Liver (tissue), 9 donors: ENCODE data around the gene OR4C6. TPM values are rescaled to one million over a fixed set of nuclear protein-coding genes. Genes with fewer than 3 reads are reported as not detected.

Experiments
- DNase-seq: peaks from one replicate; pipeline ENCODE4 v3.0.0-alpha.2; 2017; ENCODE audit warnings: low spot score
- H3K27ac ChIP-seq, 2 donors: one replicate each; pipeline ENCODE4 v1.7.0; 2013; ENCODE audit warnings: inconsistent platforms in 2 of 2, low read length in 2 of 2, control low read depth in 1 of 2, low read depth in 1 of 2, mild to moderate bottlenecking in 1 of 2
- H3K27me3 ChIP-seq, 4 donors: one replicate each; pipeline versions ENCODE4 v1.6.1 to v1.7.0; 2013; ENCODE audit warnings: low read length in 3 of 4, inconsistent platforms in 1 of 4, mild to moderate bottlenecking in 1 of 4, moderate library complexity in 1 of 4; ENCODE audit not compliant: control insufficient read depth in 4 of 4, insufficient read depth in 4 of 4
- H3K36me3 ChIP-seq, 4 donors: one replicate each; pipeline versions ENCODE4 v1.6.1 to v1.7.0; 2013; ENCODE audit warnings: low read length in 3 of 4, mild to moderate bottlenecking in 3 of 4, low read depth in 1 of 4, moderate library complexity in 1 of 4; ENCODE audit not compliant: control insufficient read depth in 4 of 4, insufficient read depth in 3 of 4
- H3K4me1 ChIP-seq, 4 donors: one replicate each; pipeline versions ENCODE4 v1.6.1 to v1.7.0; 2013; ENCODE audit warnings: low read length in 3 of 4, mild to moderate bottlenecking in 3 of 4, moderate library complexity in 1 of 4; ENCODE audit not compliant: control insufficient read depth in 4 of 4, insufficient read depth in 4 of 4
- H3K4me3 ChIP-seq, 3 donors: one replicate each; pipeline versions ENCODE4 v1.6.1 to v1.7.0; 2013; ENCODE audit warnings: low read length in 3 of 3, control low read depth in 1 of 3, low read depth in 1 of 3, mild to moderate bottlenecking in 1 of 3
- H3K9ac ChIP-seq, 2 donors: one replicate each; pipeline ENCODE4 v1.7.0; 2013; ENCODE audit warnings: low read length in 2 of 2, mild to moderate bottlenecking in 2 of 2, moderate library complexity in 2 of 2, control low read depth in 1 of 2, low read depth in 1 of 2
- H3K9me3 ChIP-seq, 4 donors: one replicate each; pipeline versions ENCODE4 v1.6.1 to v1.7.0; 2013; ENCODE audit warnings: low read length in 3 of 4; ENCODE audit not compliant: control insufficient read depth in 4 of 4
- EGR1 ChIP-seq, 2 donors: IDR thresholded peaks; 2 replicates each; pipeline ENCODE4 v1.6.1; 2016 to 2018; ENCODE audit warnings: antibody characterized with exemption in 2 of 2, low read depth in 2 of 2
- FOXA1 ChIP-seq: IDR thresholded peaks from 2 replicates; pipeline ENCODE4 v1.6.1; 2016; ENCODE audit warnings: antibody characterized with exemption
- FOXA2 ChIP-seq: IDR thresholded peaks from 2 replicates; pipeline ENCODE4 v1.6.1; 2016; ENCODE audit warnings: antibody characterized with exemption
- GABPA ChIP-seq, 2 donors: IDR thresholded peaks in 1 of 2; conservative IDR thresholded peaks in 1 of 2; 2 replicates each; pipeline ENCODE4 v1.6.1; 2016; ENCODE audit warnings: antibody characterized with exemption in 2 of 2, mild to moderate bottlenecking in 1 of 2, moderate library complexity in 1 of 2
- HNF4A ChIP-seq, 2 donors: conservative IDR thresholded peaks; 2 replicates each; pipeline ENCODE4 v1.6.1; 2016; ENCODE audit warnings: antibody characterized with exemption in 2 of 2, mild to moderate bottlenecking in 2 of 2
- HNF4G ChIP-seq: IDR thresholded peaks from 2 replicates; pipeline ENCODE4 v1.6.1; 2016; ENCODE audit warnings: antibody characterized with exemption
- JUND ChIP-seq, 2 donors: IDR thresholded peaks; 2 replicates each; pipeline ENCODE4 v1.6.1; 2016; ENCODE audit warnings: antibody characterized with exemption in 2 of 2
- NR2F2 ChIP-seq: IDR thresholded peaks from 2 replicates; pipeline ENCODE4 v1.6.1; 2016; ENCODE audit warnings: antibody characterized with exemption
- RAD21 ChIP-seq, 2 donors: IDR thresholded peaks; 2 replicates each; pipeline ENCODE4 v1.6.1; 2016; ENCODE audit warnings: antibody characterized with exemption in 2 of 2, mild to moderate bottlenecking in 2 of 2
- RXRA ChIP-seq, 2 donors: IDR thresholded peaks; 2 replicates each; pipeline ENCODE4 v1.6.1; 2017 to 2018; ENCODE audit warnings: antibody characterized with exemption in 2 of 2, mild to moderate bottlenecking in 1 of 2
- SP1 ChIP-seq: IDR thresholded peaks from 2 replicates; pipeline ENCODE4 v1.6.1; 2018; ENCODE audit warnings: antibody characterized with exemption, mild to moderate bottlenecking
- TAF1 ChIP-seq: conservative IDR thresholded peaks from 2 replicates; pipeline ENCODE4 v1.6.1; 2016; ENCODE audit warnings: antibody characterized with exemption, mild to moderate bottlenecking
- YY1 ChIP-seq: IDR thresholded peaks from 2 replicates; pipeline ENCODE4 v1.6.1; 2016; ENCODE audit warnings: antibody characterized with exemption, mild to moderate bottlenecking
- WGBS: extraction: QIAGEN DNeasy Blood & Tissue Kit; methylation state at CpG from one replicate; pipeline ENCODE4 v1.1.7; 2013; 5-methylcytosine and 5-hydroxymethylcytosine counted together
- polyA plus RNA-seq, 2 donors: library from polyadenylated mRNA; stranded (reverse) in 1 of 2; unstranded in 1 of 2; fragments of 200-250 nt in 1 of 2; fragments of >200 nt in 1 of 2; fragmentation: Nextera tagmentation in 1 of 2; extraction: Ambion mirVana in 1 of 2; gene quantifications; one replicate each; pipeline versions ENCODE4 v1.2.1 to v1.2.3, GENCODE V29; 2013 to 2015
- total RNA-seq, 2 donors: library from RNA; depleted of rRNA; stranded (reverse); fragments of >200 nt; gene quantifications; one replicate each; pipeline ENCODE4 v1.2.3, GENCODE V29; 2014
- TF ChIP-seq, protein P1 (sequence below): IDR thresholded peaks from 2 replicates; pipeline ENCODE4 v1.6.1; 2016; ENCODE audit warnings: antibody characterized with exemption
- TF ChIP-seq, protein P2 (sequence below): fragments of 150-350 bp; IDR thresholded peaks from 2 replicates; pipeline ENCODE4 v1.5.1; 2017; ENCODE audit warnings: improper control_type of control experiment, low read depth, low read length; ENCODE audit not compliant: missing input control
- TF ChIP-seq, protein P3 (sequence below): IDR thresholded peaks from 2 replicates; pipeline ENCODE4 v1.6.1; 2016; ENCODE audit warnings: antibody characterized with exemption
- TF ChIP-seq, protein P4 (sequence below): IDR thresholded peaks from 2 replicates; pipeline ENCODE4 v1.6.1; 2016; ENCODE audit warnings: antibody characterized with exemption
- TF ChIP-seq, protein P5 (sequence below): IDR thresholded peaks from 2 replicates; pipeline ENCODE4 v1.6.1; 2016; ENCODE audit warnings: antibody characterized with exemption, mild to moderate bottlenecking
- donor health status: healthy.
- donor health status: healthy.
- donor health status: healthy.
- donor health status: healthy.
- donor health status: healthy.

Gene OR4C6
- total and polyA plus RNA-seq, 4 donors, result not detected

DNA sequence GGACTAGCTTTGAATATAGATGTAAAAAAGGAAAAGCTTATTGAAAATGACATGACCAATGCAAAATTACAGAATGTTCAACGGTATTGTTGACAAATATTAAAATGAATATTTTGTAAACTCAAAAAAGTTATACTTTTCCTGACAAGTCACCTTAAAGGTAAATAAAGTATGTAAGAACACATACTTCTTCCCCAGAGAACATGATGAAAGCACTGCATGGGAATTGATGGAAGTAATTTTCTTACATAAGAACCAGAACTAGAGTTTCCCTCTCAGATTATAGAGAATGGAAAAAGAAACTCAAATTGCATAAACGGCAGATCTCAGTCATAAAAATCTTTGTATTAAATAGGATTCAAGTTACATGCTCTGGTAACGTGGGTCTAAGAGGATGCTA is 27.2 kb upstream of the OR4C6 start, which contains the start of gene OR4P4:
Gene OR4P4, plus strand, starts transcription at position 301 of the 400 bp plus-strand sequence.
- WGBS, result 39% methylated on average over 3 of the region's 3 CpGs
- no peak within 1 kb of the TSS for H3K27ac ChIP-seq
- no peak within 1 kb of the TSS for H3K9ac ChIP-seq
- TF ChIP-seq YY1 (no peak), NR2F2 (no peak), RAD21 (IDR thresholded peaks at IDR 0.05) (no peak), HNF4A (conservative IDR thresholded peaks at IDR 0.05) (no peak), FOXA2 (no peak), TAF1 (no peak), HNF4G (no peak), SP1 (no peak), FOXA1 (no peak), JUND (IDR thresholded peaks at IDR 0.05) (no peak), EGR1 (IDR thresholded peaks at IDR 0.05; ENCODE audit: low read depth in 2 of 2) (no peak), GABPA (IDR thresholded peaks at IDR 0.05 in 1 of 2, conservative IDR thresholded peaks at IDR 0.05 in 1 of 2) (no peak), RXRA (IDR thresholded peaks at IDR 0.05) (no peak)
- TF ChIP-seq, protein P1, sequence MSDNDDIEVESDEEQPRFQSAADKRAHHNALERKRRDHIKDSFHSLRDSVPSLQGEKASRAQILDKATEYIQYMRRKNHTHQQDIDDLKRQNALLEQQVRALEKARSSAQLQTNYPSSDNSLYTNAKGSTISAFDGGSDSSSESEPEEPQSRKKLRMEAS, result no peak
- TF ChIP-seq, protein P2, sequence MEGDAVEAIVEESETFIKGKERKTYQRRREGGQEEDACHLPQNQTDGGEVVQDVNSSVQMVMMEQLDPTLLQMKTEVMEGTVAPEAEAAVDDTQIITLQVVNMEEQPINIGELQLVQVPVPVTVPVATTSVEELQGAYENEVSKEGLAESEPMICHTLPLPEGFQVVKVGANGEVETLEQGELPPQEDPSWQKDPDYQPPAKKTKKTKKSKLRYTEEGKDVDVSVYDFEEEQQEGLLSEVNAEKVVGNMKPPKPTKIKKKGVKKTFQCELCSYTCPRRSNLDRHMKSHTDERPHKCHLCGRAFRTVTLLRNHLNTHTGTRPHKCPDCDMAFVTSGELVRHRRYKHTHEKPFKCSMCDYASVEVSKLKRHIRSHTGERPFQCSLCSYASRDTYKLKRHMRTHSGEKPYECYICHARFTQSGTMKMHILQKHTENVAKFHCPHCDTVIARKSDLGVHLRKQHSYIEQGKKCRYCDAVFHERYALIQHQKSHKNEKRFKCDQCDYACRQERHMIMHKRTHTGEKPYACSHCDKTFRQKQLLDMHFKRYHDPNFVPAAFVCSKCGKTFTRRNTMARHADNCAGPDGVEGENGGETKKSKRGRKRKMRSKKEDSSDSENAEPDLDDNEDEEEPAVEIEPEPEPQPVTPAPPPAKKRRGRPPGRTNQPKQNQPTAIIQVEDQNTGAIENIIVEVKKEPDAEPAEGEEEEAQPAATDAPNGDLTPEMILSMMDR, result no peak
- TF ChIP-seq, protein P3, sequence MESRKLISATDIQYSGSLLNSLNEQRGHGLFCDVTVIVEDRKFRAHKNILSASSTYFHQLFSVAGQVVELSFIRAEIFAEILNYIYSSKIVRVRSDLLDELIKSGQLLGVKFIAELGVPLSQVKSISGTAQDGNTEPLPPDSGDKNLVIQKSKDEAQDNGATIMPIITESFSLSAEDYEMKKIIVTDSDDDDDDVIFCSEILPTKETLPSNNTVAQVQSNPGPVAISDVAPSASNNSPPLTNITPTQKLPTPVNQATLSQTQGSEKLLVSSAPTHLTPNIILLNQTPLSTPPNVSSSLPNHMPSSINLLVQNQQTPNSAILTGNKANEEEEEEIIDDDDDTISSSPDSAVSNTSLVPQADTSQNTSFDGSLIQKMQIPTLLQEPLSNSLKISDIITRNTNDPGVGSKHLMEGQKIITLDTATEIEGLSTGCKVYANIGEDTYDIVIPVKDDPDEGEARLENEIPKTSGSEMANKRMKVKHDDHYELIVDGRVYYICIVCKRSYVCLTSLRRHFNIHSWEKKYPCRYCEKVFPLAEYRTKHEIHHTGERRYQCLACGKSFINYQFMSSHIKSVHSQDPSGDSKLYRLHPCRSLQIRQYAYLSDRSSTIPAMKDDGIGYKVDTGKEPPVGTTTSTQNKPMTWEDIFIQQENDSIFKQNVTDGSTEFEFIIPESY, result no peak
- TF ChIP-seq, protein P4, sequence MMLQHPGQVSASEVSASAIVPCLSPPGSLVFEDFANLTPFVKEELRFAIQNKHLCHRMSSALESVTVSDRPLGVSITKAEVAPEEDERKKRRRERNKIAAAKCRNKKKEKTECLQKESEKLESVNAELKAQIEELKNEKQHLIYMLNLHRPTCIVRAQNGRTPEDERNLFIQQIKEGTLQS, result no peak
- TF ChIP-seq, protein P5, sequence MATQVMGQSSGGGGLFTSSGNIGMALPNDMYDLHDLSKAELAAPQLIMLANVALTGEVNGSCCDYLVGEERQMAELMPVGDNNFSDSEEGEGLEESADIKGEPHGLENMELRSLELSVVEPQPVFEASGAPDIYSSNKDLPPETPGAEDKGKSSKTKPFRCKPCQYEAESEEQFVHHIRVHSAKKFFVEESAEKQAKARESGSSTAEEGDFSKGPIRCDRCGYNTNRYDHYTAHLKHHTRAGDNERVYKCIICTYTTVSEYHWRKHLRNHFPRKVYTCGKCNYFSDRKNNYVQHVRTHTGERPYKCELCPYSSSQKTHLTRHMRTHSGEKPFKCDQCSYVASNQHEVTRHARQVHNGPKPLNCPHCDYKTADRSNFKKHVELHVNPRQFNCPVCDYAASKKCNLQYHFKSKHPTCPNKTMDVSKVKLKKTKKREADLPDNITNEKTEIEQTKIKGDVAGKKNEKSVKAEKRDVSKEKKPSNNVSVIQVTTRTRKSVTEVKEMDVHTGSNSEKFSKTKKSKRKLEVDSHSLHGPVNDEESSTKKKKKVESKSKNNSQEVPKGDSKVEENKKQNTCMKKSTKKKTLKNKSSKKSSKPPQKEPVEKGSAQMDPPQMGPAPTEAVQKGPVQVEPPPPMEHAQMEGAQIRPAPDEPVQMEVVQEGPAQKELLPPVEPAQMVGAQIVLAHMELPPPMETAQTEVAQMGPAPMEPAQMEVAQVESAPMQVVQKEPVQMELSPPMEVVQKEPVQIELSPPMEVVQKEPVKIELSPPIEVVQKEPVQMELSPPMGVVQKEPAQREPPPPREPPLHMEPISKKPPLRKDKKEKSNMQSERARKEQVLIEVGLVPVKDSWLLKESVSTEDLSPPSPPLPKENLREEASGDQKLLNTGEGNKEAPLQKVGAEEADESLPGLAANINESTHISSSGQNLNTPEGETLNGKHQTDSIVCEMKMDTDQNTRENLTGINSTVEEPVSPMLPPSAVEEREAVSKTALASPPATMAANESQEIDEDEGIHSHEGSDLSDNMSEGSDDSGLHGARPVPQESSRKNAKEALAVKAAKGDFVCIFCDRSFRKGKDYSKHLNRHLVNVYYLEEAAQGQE, result no peak
- no peaks in the 10 kb centered on the region for H3K9me3 ChIP-seq
- H3K4me1 ChIP-seq, result no peaks in the 10 kb centered on the region
- no peak within 1 kb of the TSS for H3K4me3 ChIP-seq
- DNase-seq, result no peak
- no peaks in the 10 kb centered on the region for H3K27me3 ChIP-seq
- H3K36me3 ChIP-seq, result no peaks in the 10 kb centered on the region
